GM23338 (cell line): ENCODE data around the gene RNF217.

Source experiments
- EZH2 ChIP-seq: fragments of 200-600 bp; sonication (generic); IDR thresholded peaks from one replicate; pipeline ENCODE4 v1.8.0; 2017; ENCODE audit warnings: antibody characterized with exemption, mild to moderate bottlenecking, low read depth; ENCODE audit not compliant: unreplicated experiment
- POLR2AphosphoS5 ChIP-seq: IDR thresholded peaks from 2 replicates; pipeline ENCODE4 v1.6.1; 2016; ENCODE audit warnings: antibody characterized with exemption, low read depth
- TF ChIP-seq, protein P1 (sequence below), 2 experiments: fragments of 200-600 bp in 1 of 2; sonication (generic) in 1 of 2; conservative IDR thresholded peaks; 2 replicates each; pipeline versions ENCODE4 v1.5.1 to v1.6.1; 2016 to 2017; ENCODE audit warnings: antibody characterized with exemption in 2 of 2, low read depth in 2 of 2, mild to moderate bottlenecking in 2 of 2, moderate library complexity in 1 of 2
- TF ChIP-seq, protein P2 (sequence below): IDR thresholded peaks from 2 replicates; pipeline ENCODE4 v1.6.1; 2016; ENCODE audit warnings: antibody characterized with exemption

DNA sequence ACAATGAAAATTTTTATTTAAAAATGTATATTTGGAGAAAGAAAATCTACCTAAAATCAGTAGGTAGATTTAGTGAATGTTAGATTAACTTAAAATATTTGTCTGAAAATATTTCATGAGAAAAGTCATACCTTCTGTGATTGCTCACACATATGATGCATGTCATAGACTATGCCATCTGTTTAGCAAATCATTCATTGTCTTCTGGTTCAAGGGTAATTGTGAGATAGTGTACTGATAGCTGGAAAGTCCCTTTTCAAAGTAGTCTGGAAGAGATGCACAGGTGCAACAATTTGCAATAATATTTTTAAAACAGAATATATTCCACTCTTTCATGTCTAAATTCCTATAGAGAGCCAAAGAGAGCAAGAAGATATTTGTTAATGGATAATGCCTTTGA, 21.0 kb upstream of the RNF217 start:
- TF ChIP-seq, protein P1, sequence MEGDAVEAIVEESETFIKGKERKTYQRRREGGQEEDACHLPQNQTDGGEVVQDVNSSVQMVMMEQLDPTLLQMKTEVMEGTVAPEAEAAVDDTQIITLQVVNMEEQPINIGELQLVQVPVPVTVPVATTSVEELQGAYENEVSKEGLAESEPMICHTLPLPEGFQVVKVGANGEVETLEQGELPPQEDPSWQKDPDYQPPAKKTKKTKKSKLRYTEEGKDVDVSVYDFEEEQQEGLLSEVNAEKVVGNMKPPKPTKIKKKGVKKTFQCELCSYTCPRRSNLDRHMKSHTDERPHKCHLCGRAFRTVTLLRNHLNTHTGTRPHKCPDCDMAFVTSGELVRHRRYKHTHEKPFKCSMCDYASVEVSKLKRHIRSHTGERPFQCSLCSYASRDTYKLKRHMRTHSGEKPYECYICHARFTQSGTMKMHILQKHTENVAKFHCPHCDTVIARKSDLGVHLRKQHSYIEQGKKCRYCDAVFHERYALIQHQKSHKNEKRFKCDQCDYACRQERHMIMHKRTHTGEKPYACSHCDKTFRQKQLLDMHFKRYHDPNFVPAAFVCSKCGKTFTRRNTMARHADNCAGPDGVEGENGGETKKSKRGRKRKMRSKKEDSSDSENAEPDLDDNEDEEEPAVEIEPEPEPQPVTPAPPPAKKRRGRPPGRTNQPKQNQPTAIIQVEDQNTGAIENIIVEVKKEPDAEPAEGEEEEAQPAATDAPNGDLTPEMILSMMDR (conservative IDR thresholded peaks at IDR 0.05; ENCODE audit: low read depth in 2 of 2) = no peak
- TF ChIP-seq POLR2AphosphoS5 (no peak), EZH2 (no peak)
- TF ChIP-seq, protein P2, sequence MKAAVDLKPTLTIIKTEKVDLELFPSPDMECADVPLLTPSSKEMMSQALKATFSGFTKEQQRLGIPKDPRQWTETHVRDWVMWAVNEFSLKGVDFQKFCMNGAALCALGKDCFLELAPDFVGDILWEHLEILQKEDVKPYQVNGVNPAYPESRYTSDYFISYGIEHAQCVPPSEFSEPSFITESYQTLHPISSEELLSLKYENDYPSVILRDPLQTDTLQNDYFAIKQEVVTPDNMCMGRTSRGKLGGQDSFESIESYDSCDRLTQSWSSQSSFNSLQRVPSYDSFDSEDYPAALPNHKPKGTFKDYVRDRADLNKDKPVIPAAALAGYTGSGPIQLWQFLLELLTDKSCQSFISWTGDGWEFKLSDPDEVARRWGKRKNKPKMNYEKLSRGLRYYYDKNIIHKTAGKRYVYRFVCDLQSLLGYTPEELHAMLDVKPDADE = no peak
